ENCODE results near the gene SLC38A2. TPM values are rescaled to one million over a fixed set of nuclear protein-coding genes. Genes with fewer than 3 reads are reported as not detected.

Gene SLC38A2
- total and polyA plus RNA-seq, 2 experiments from 2014 or later, result 181 to 718 TPM

DNA sequence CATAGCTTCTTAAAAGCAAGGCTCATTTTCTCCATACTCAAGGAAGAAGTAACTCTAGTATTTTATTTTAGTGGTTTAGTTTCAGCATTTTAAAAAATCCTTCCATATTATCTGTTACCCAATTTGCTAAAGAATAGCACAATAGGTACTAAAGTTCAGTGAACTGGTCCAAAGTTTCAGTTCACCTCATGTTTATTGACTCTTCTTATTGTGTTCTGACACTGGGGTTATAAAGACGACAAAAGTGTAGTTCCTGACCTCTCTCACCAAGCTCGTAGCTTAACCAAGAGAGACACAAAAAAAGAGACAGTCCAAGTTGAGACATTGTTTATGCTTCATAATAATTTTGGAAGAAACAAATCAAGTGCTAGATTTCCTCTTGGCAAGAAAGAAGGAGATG is 40.8 kb upstream of the SLC38A2 start:
- peaks cover 3% of the 10 kb centered on the region; the same call in 1 of the 2 replicates for H4K20me1 ChIP-seq (replicated peaks; ENCODE audit: insufficient read depth)
- H3K4me2 ChIP-seq, result no peak overlapping the region
- H3K79me2 ChIP-seq (replicated peaks; ENCODE audit: insufficient read depth), result no peaks in the 10 kb centered on the region
- H3K9me2 ChIP-seq (ENCODE audit: insufficient read depth), result no peaks in the 10 kb centered on the region; the same call in 1 of the 2 replicates
- no peaks in the 10 kb centered on the region for H3F3A ChIP-seq (replicated peaks; ENCODE audit: low read depth)
- no peak overlapping the region for H3K27ac ChIP-seq (ENCODE audit: low read depth)
- no peak overlapping the region for H3K27ac Mint-ChIP-seq
- H3K36me3 Mint-ChIP-seq (ENCODE audit: low read depth), result peaks cover 18% of the 10 kb centered on the region
- H3K4me3 Mint-ChIP-seq, result no peak overlapping the region
- H3K9me3 Mint-ChIP-seq, result no peaks in the 10 kb centered on the region; the same call in 2 of the 3 replicates
- 0 out of 2 replicates have a peak, but pooled peaks cover 4% of the 10 kb centered on the region for H3K36me3 ChIP-seq (ENCODE audit: insufficient read depth)
- no peaks in the 10 kb centered on the region for H3K27me3 ChIP-seq (ENCODE audit: insufficient read depth)
- peaks cover 3% of the 10 kb centered on the region; the same call in 1 of the 3 replicates for H3K4me1 Mint-ChIP-seq
- no peaks in the 10 kb centered on the region for H3K4me1 ChIP-seq (ENCODE audit: insufficient read depth)
- ATAC-seq (no peak), DNase-seq (ENCODE audit: low spot score) (no peak)
- H2AFZ ChIP-seq, result no peak overlapping the region
- H3K4me3 ChIP-seq, result no peak overlapping the region
- TF ChIP-seq EZH2 (IDR thresholded peaks at IDR 0.05; ENCODE audit: low read depth, unreplicated experiment) (no peak), CTCF (conservative IDR thresholded peaks at IDR 0.05; ENCODE audit: low read depth in 2 of 2) (no peak), POLR2AphosphoS5 (IDR thresholded peaks at IDR 0.05; ENCODE audit: low read depth) (no peak), STAT1 (IDR thresholded peaks at IDR 0.05; ENCODE audit: unreplicated experiment) (no peak)
- TF ChIP-seq, protein P1, sequence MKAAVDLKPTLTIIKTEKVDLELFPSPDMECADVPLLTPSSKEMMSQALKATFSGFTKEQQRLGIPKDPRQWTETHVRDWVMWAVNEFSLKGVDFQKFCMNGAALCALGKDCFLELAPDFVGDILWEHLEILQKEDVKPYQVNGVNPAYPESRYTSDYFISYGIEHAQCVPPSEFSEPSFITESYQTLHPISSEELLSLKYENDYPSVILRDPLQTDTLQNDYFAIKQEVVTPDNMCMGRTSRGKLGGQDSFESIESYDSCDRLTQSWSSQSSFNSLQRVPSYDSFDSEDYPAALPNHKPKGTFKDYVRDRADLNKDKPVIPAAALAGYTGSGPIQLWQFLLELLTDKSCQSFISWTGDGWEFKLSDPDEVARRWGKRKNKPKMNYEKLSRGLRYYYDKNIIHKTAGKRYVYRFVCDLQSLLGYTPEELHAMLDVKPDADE (IDR thresholded peaks at IDR 0.05), result no peak
- no peaks in the 10 kb centered on the region for H3K27me3 Mint-ChIP-seq (ENCODE audit: insufficient read depth, low read depth, poor library complexity)

DNA sequence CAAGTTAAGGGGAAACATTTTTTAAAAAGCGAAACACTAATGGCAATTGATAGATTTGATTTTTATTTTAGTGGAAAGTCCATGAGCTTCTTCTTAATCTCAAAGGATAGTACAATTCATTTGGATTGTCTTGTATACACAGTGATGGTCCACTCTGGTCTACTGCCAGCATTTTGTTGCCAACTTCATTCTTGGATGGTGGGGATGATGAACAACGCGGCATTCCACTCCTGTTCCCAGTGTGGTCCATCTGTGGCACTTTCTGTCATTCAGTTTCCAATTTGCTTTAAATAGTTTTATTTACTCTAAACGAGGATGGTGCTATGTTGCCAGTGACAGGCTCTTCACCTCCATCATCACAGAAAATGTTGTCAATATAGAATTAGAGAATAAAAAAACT is 40.3 kb upstream of the SLC38A2 start:
- no peaks in the 10 kb centered on the region for H3K27me3 ChIP-seq (ENCODE audit: insufficient read depth)
- ATAC-seq, result no peak
- H3K4me3 Mint-ChIP-seq, result no peak overlapping the region
- TF ChIP-seq CREB1 (CRISPR knock-in tag; IDR thresholded peaks at IDR 0.05; ENCODE audit: low read depth) (no peak), ZNF331 (CRISPR knock-in tag; IDR thresholded peaks at IDR 0.05; ENCODE audit: low read depth) (no peak), EZH2phosphoT487 (IDR thresholded peaks at IDR 0.05; ENCODE audit: unreplicated experiment) (no peak), STAT1 (IDR thresholded peaks at IDR 0.05; ENCODE audit: unreplicated experiment) (no peak), NANOG (IDR thresholded peaks at IDR 0.05; ENCODE audit: borderline replicate concordance) (no peak), CTCF (conservative IDR thresholded peaks at IDR 0.05; ENCODE audit: low read depth in 2 of 2) (no peak), EZH2 (IDR thresholded peaks at IDR 0.05; ENCODE audit: low read depth, unreplicated experiment) (no peak), ZNF114 (CRISPR knock-in tag; IDR thresholded peaks at IDR 0.05) (no peak)
- TF ChIP-seq, protein P1 (IDR thresholded peaks at IDR 0.05), result no peak
- TF ChIP-seq, protein P2, sequence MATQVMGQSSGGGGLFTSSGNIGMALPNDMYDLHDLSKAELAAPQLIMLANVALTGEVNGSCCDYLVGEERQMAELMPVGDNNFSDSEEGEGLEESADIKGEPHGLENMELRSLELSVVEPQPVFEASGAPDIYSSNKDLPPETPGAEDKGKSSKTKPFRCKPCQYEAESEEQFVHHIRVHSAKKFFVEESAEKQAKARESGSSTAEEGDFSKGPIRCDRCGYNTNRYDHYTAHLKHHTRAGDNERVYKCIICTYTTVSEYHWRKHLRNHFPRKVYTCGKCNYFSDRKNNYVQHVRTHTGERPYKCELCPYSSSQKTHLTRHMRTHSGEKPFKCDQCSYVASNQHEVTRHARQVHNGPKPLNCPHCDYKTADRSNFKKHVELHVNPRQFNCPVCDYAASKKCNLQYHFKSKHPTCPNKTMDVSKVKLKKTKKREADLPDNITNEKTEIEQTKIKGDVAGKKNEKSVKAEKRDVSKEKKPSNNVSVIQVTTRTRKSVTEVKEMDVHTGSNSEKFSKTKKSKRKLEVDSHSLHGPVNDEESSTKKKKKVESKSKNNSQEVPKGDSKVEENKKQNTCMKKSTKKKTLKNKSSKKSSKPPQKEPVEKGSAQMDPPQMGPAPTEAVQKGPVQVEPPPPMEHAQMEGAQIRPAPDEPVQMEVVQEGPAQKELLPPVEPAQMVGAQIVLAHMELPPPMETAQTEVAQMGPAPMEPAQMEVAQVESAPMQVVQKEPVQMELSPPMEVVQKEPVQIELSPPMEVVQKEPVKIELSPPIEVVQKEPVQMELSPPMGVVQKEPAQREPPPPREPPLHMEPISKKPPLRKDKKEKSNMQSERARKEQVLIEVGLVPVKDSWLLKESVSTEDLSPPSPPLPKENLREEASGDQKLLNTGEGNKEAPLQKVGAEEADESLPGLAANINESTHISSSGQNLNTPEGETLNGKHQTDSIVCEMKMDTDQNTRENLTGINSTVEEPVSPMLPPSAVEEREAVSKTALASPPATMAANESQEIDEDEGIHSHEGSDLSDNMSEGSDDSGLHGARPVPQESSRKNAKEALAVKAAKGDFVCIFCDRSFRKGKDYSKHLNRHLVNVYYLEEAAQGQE (IDR thresholded peaks at IDR 0.05; ENCODE audit: unreplicated experiment), result no peak

More for the DNA sequence above, 40.3 kb upstream of the SLC38A2 start:
- Histone ChIP-seq H4K20me1 (replicated peaks; ENCODE audit: insufficient read depth) (peaks cover 3% of the 10 kb centered on the region; the same call in 1 of the 2 replicates), H3F3A (replicated peaks; ENCODE audit: low read depth) (no peaks in the 10 kb centered on the region), H3K79me2 (replicated peaks; ENCODE audit: insufficient read depth) (no peaks in the 10 kb centered on the region), H3K4me3 (no peak overlapping the region), H3K4me1 (ENCODE audit: insufficient read depth) (no peaks in the 10 kb centered on the region), H2AFZ (no peak overlapping the region), H3K4me2 (no peak overlapping the region), H3K36me3 (ENCODE audit: insufficient read depth) (0 out of 2 replicates have a peak, but pooled peaks cover 1% of the 10 kb centered on the region), H3K27ac (ENCODE audit: low read depth) (no peak overlapping the region), H3K9me2 (ENCODE audit: insufficient read depth) (no peaks in the 10 kb centered on the region; the same call in 1 of the 2 replicates)
- Mint-ChIP-seq H3K27ac (no peak overlapping the region), H3K4me1 (peaks cover 6% of the 10 kb centered on the region), H3K27me3 (ENCODE audit: insufficient read depth, low read depth, poor library complexity) (no peaks in the 10 kb centered on the region), H3K36me3 (ENCODE audit: low read depth) (peaks cover 13% of the 10 kb centered on the region), H3K9me3 (no peaks in the 10 kb centered on the region; the same call in 2 of the 3 replicates)
- no peak for DNase-seq (ENCODE audit: low spot score)

Data from GM23338 (cell line).